HG03558 (cell line): Measurements from ENCODE around the gene LY86.

Experiments used
- ATAC-seq: cut with Tn5 transposase; IDR thresholded peaks from one replicate; pipeline ENCODE4 v1.9.1; 2021; ENCODE audit warnings: moderate number of reproducible peaks; ENCODE audit not compliant: unreplicated experiment; ENCODE audit errors: extremely low read depth

LY86 gene

DNA sequence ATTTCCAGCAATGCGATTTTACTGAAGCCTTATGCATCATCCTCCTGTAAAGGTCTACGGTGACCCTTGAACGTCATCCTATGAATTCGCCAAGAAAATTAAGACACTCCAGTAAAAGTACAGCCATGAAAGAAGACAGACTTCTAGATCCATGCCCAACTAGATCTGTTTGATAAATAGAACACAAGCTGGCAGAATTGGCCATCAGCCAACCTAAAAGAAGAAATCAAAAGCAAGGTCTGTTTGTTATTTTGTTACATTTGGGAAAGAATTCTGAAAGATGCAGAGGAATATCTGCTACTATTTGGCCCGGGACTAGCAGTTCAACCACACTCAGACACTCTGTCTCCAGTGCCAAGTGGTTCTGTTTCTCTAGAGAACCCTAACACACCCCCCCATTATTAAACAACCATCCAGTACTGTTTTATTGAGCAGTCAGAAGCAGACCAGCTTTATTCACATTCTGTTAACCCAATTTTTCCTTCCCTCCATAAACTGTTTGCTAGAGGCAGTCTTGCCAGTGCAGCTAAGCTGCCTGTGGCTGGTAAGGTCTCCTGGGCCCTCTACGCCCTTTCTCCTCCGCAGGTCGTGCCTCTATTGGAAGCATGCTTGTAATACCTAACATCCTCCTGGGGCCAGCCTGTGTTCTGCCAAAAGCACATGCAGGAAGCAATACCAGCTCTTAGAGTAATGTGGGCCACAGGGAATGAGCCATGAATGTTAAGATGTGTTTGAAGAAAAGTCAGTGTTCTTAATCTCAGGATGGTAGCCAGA, 30.7 kb downstream of the LY86 start:
- no peak for ATAC-seq

DNA sequence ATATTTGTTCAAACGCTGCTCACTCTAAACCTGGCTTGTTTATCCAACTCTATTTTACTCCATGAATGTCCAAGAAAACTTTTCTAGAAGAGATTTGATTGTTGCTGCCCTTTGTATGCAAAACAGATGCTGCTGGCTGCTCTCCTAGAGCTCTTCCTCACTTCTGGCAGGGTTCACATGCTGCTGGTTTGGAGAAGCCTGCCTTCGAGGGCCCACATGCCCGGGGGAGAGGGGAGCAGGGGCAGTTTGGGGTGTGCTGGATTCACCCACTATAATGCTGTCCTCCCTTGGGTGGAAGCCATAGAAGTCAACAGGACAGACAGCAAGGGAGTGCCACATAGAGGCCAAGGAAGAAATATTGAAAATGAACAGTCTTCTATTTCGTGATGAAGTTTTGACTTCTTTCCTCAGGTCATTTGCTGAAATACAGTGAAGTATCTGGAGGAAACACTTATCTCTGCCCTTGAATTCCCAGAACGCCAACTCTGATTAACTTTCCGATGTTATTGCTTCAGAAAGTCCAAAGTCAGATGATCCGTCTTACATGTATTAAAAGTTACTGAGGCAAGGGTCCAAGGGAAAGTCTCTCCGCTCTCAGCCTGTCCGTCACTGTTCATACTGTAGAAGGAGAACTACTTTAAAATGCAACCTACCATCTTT, 32.4 kb downstream of the LY86 start:
- no peak for ATAC-seq

GRCh38 chr6:6622501-6622900, 34.0 kb downstream of the LY86 start:
- no peak for ATAC-seq

- ATAC-seq = no peak
Measured at GRCh38 chr6:6623553-6623952, 35.0 kb downstream of the LY86 start.

- no peak for ATAC-seq
Measured at GRCh38 chr6:6624269-6624990, 35.9 kb downstream of the LY86 start.

- no peak for ATAC-seq
Measured at GRCh38 chr6:6626187-6626586, 37.7 kb downstream of the LY86 start.

GRCh38 chr6:6629402-6629801, 40.9 kb downstream of the LY86 start:
- ATAC-seq = no peak

- ATAC-seq = no peak
Measured at GRCh38 chr6:6631053-6631452, 42.5 kb downstream of the LY86 start.

DNA sequence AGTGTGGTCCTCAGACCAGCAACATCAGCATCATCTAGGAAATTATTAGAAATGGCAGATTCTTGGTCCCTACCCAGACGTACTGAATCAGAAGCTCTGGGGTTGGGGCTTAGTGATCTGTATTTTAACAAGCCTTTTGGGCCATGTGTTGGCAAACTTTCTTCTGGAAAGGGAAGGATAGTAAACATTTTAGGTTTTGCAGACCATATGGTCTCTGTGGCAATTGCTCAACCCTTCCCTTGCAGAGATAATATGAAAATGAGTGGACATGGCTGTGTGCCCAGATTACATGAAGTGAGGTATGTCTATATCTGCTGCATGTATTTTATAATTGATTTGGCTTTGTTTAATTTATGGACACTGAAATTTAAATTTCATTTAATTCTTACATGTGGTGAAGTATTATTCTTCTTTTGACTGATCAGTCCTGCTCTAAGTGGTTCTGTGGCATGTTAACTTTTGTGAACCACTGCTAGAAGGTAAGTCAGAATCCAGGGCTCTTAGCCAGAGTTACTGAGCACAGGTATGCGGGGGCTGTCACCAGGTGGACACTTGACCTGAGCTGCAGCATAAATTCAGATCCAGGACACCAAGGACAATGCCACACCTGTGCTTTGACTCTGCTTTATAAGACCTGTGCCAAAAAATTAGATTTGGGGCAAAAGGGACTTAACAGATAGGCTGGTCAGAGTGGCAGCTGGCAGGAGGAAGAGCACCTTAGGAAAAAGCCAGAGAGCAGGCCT, 43.2 kb downstream of the LY86 start:
- ATAC-seq = no peak

DNA sequence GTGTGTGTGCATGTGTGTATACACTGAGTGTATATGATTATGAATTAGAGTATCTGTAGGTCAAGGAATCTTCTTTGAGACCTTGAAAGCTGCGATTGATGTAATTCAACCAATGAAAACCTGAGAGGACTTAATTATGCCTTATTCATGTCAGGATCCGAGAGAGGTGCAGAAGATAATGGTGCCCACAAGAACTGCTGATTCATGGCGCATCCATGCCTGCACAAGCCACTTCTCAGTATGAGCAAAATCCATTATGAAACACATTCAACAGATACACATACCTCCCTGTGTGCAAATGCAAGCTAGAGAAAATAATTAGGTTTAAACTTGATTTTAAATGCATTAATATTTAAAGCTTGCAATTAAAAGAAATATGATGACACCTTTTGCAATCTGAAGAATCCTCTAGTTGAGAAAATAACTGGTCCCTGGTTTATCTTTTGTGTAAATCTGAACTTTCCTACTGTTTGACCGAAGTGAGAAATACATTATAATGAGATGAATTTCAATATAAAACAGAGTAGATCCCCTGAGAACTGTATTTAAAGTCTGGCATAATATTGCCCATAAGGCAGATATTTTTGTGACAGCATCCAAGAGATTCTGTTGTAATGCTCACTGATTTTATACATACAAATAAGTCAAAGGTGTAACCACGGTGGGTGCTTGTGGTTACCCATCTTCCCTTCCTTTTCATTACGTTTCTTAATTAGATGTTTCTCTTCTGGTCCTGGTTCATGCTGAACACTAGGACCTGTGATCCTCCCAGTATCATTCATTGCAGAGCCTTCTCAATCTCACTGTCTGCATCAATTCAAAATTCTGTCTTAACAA, 45.6 kb downstream of the LY86 start:
- no peak for ATAC-seq

DNA sequence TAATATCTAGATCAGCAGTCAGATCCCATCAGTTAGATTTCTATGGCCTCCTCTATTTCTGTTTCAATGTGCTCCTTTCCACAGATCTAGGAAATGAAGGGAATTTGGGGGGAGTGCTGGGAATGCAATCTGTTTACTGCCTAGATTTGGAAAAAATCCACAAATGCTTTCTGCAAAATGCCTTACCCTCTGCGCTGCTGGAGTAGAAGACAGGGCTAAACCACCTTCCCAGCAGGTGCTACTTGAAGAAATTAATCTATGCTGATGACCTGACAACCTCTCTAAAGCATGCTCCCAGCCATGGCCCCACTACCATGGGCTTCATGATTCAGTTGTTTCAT, 46.2 kb downstream of the LY86 start:
- ATAC-seq = no peak

DNA sequence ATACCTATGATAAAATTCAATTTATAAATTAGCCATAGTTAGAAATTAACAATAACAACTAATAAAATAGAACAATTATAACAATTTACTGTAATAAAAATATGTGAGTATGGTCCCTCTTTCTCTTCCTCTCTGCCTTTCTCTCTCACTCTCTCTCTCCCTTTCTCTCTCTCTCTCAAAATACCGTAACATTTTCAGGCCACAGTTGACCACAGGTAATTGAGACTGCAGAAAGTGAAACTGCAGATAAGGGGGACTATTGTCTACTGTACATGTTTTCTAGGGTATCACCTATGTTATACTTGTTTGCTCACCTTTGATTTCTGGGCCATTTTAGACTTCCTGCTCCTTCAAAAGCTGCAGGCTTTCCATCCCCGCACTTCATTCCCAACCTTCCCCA, 46.8 kb downstream of the LY86 start:
- no peak for ATAC-seq

DNA sequence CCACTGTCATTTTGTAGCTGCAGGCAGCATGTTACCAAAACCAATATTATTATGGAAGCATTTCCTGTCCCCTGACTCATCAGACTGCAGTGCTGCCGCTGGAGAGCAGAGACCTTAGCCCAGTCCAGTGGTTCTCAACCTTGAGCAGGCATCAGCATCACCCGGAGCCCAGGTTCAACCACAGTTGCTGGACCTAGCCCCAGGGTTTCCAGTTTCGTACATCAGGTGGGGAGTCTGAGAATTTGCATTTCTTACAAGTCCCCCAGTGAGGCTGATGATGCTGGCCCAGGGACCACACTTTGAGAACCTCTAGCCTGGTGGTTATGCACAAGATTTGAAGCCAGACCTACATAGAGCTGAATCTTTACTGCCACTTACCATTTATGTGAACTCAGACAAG, 47.3 kb downstream of the LY86 start:
- ATAC-seq = no peak

DNA sequence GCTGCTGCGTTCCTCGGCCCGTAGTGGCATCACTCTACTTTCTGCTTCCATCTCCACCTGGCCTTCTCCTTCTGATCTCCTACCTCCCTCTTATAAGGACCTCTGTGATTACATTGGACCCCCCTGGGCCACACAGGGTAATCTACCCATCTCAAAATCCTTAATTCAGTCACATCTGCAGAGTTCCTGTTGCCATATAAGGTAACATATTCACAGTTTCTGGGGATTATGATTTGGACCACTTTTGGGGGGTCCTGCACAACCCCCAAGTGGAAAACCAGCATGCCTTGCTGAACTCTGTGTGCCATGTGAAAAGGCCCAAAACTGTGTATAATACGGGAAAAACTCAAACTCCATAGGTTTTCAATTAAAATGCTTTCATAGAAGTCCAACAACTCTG, 51.1 kb downstream of the LY86 start:
- ATAC-seq = no peak

- no peak for ATAC-seq
Measured at GRCh38 chr6:6640926-6641325, 52.4 kb downstream of the LY86 start.

DNA sequence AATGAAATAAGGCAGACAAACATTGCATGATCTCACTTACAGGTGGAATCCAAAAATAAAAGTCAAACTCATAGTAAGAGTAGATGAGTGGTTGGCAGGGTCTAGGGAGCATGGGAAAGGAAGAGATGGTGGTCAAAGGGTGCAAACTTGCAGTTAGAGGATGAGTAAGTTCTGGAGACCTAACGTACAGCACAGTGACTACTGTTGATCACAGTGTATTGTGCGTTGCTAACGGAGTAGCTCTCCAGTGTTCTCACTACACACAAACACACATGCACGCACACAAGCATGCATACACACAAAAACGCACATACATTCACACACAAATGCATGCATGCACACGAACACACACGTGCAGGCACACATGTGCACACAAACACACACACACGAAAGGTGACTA, 54.9 kb downstream of the LY86 start:
- ATAC-seq = no peak

DNA sequence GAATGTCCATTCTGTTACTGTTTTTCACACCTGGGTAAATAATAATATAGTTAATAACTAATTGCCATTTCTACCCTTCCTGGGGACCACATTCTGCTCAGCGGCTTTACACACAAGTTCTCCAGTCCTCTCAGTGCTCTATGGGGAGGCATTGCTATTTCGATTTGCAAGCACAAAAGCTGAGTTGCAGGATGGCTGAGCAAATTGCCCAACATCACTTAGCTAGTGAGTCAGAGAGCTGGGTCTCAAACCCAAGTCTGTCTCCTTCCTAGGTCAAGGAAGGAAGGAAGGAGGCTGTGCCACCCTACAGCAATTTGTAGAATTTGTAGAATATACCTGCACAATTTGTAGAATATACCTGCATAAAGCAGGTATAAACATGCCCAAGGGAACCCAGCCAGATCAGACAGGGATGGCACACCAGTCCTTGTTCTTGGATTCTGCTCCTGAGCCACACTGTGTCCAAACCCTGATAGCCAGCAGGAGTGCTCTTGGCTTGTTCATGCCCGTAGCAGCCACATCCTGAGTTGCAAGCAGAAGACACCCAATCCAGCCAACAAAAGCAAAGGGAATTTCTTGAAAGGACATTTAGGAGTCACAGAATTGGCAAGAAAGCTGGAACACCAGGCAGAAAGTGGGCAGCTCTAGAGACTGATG, 56.9 kb downstream of the LY86 start:
- no peak for ATAC-seq

GRCh38 chr6:6646384-6646783, 57.9 kb downstream of the LY86 start:
- ATAC-seq = no peak

DNA sequence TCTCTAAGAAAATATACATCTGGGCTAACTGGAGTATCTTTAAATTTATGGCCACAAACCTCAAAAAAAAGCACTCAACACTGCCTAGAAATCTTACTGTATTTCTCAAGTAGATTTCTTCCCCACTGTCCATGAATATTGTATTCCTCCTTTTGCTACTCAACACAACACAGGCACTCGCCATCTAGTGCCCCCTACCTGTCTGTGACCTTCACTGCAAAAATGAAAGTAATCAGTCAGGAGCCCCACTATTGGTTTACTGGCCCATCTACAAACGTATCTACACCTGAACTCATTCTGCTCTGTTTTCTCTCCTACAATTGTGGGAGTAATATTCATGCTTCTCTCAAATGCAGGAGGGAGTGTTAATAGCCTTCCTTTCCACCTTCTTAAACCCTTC, 58.3 kb downstream of the LY86 start:
- ATAC-seq = no peak
